Measurements from ENCODE around the gene IPO4. TPM values are rescaled to one million over a fixed set of nuclear protein-coding genes. Genes with fewer than 3 reads are reported as not detected.

The IPO4 gene
- total and polyA plus RNA-seq, 2 of the 4 experiments (the other 2 are of a cell fraction): 37.6 to 39.4 TPM

GRCh38 chr14:24206260-24207103, 17.9 kb upstream of the IPO4 start:
- Histone ChIP-seq H2AK9ac (replicated peaks; ENCODE audit: low read depth, low read length, poor library complexity) (no peak overlapping the region), H3K9me1 (ENCODE audit: insufficient read depth, low read length) (peaks cover 9% of the 10 kb centered on the region; the same call in 1 of the 2 replicates), H2BK15ac (ENCODE audit: low read depth, low read length) (no peak overlapping the region), H3K9me3 (ENCODE audit: control insufficient read depth, insufficient read depth, low read length) (no peaks in the 10 kb centered on the region), H2BK20ac (ENCODE audit: low read depth, low read length) (no peak overlapping the region), H3K18ac (ENCODE audit: low read depth, low read length) (no peak overlapping the region), H4K20me1 (ENCODE audit: insufficient read depth, low read length) (no peaks in the 10 kb centered on the region; the same call in 1 of the 2 replicates), H3K4ac (ENCODE audit: low read depth, low read length) (no peak overlapping the region), H3K4me1 (ENCODE audit: control insufficient read depth, insufficient read depth, low read length) (no peaks in the 10 kb centered on the region), H3K4me2 (ENCODE audit: low read depth, low read length) (no peak overlapping the region), H3K27me3 (ENCODE audit: control insufficient read depth, insufficient read depth, low read length) (no peaks in the 10 kb centered on the region), H3K23ac (ENCODE audit: low read depth, low read length) (no peak overlapping the region), H3K56ac (ENCODE audit: extremely low read depth, insufficient read depth, low read length) (no peak overlapping the region), H3K79me1 (ENCODE audit: low read depth in 1 of 2, low read length in 2 of 2) (peaks cover 10 to 46% of the 10 kb centered on the region in 2 experiments), H4K5ac (ENCODE audit: low read depth, low read length) (no peak overlapping the region), H3K9ac (ENCODE audit: low read depth, low read length) (no peak overlapping the region), H2BK120ac (ENCODE audit: low read depth, low read length) (no peak overlapping the region), H4K91ac (ENCODE audit: insufficient read depth, low read depth, low read length) (no peak overlapping the region), H3K4me3 (ENCODE audit: insufficient read depth, low read depth, low read length) (no peak overlapping the region), H2AK5ac (ENCODE audit: low read depth, low read length) (no peak overlapping the region), H3K27ac (ENCODE audit: insufficient read depth, low read length) (no peak overlapping the region), H2AFZ (replicated peaks; ENCODE audit: low read length, poor library complexity) (no peak overlapping the region), H2BK5ac (ENCODE audit: low read depth, low read length, poor library complexity, severe bottlenecking) (no peak overlapping the region), H3K14ac (replicated peaks; ENCODE audit: low read depth, low read length) (no peak overlapping the region), H4K8ac (ENCODE audit: low read depth in 2 of 2, low read length in 2 of 2) (no peak overlapping the region), H3K36me3 (ENCODE audit: control insufficient read depth, insufficient read depth, low read length) (peaks cover 53% of the 10 kb centered on the region)
- ATAC-seq (ENCODE audit: low read depth) (no peak), DNase-seq (no peak)
- BruUV-seq (replicated peaks): no TSS peak
- in situ Hi-C loops (cut with MboI; ENCODE audit: low sequenced_read_pairs): no loop called here
- POLR2A ChIA-PET (ENCODE audit: unreplicated experiment): no interaction called here
- CTCF ChIA-PET: no interaction called here
- TF ChIP-seq, protein P1, sequence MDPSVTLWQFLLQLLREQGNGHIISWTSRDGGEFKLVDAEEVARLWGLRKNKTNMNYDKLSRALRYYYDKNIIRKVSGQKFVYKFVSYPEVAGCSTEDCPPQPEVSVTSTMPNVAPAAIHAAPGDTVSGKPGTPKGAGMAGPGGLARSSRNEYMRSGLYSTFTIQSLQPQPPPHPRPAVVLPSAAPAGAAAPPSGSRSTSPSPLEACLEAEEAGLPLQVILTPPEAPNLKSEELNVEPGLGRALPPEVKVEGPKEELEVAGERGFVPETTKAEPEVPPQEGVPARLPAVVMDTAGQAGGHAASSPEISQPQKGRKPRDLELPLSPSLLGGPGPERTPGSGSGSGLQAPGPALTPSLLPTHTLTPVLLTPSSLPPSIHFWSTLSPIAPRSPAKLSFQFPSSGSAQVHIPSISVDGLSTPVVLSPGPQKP (IDR thresholded peaks at IDR 0.05; ENCODE audit: borderline replicate concordance, low read depth, low read length): no peak
- TF ChIP-seq BHLHE40 (IDR thresholded peaks at IDR 0.05; ENCODE audit: low read depth, low read length) (no peak), RCOR1 (IDR thresholded peaks at IDR 0.05; ENCODE audit: insufficient replicate concordance, low read length) (no peak), MXI1 (IDR thresholded peaks at IDR 0.05; ENCODE audit: borderline replicate concordance, low read depth, low read length) (no peak), FOS (IDR thresholded peaks at IDR 0.05; ENCODE audit: low read depth, low read length) (no peak), RFX5 (IDR thresholded peaks at IDR 0.05; ENCODE audit: low read depth, low read length) (no peak)
- dilution Hi-C loops (cut with HindIII; ENCODE audit: low sequenced_read_pairs, unreplicated experiment): no loop called here
- intact Hi-C loops (cut with micrococcal nuclease): no loop called here
- 94% methylated on average over 7 of the region's 11 CpGs; no CpG with 5 or more reads in 1 of the 2 experiments for WGBS, 2 experiments (ENCODE audit: extremely low coverage in 2 of 2, insufficient read length in 1 of 2)
